SK-N-SH (cell line): ENCODE measurements around the gene TFR2.

Experiments
- CHD2 ChIP-seq: fragments of 150-350 bp; IDR thresholded peaks from 2 replicates; pipeline ENCODE4 v1.6.1; 2018; ENCODE audit warnings: low read length; ENCODE audit not compliant: partially characterized antibody
- EZH2phosphoT487 ChIP-seq: fragments of 200-600 bp; sonication (generic); IDR thresholded peaks from 2 replicates; pipeline ENCODE4 v1.6.1; 2017; ENCODE audit warnings: low read depth, mixed run types, mild to moderate bottlenecking, antibody characterized with exemption, moderate library complexity, borderline replicate concordance
- GABPA ChIP-seq: IDR thresholded peaks from 2 replicates; pipeline ENCODE4 v1.4.0; 2012; ENCODE audit warnings: low read depth, mild to moderate bottlenecking
- POLR2AphosphoS5 ChIP-seq: IDR thresholded peaks from 2 replicates; pipeline ENCODE4 v1.6.1; 2012; ENCODE audit warnings: low read depth, low read length
- RAD21 ChIP-seq: IDR thresholded peaks from 2 replicates; pipeline ENCODE4 v1.6.1; 2012; ENCODE audit warnings: mild to moderate bottlenecking, low read length
- RFX5 ChIP-seq: IDR thresholded peaks from 2 replicates; pipeline ENCODE4 v1.6.1; 2012; ENCODE audit warnings: mild to moderate bottlenecking, improper control_type of control experiment, low read length
- TCF12 ChIP-seq: IDR thresholded peaks from 2 replicates; pipeline ENCODE4 v1.4.0; 2012
- TF ChIP-seq, protein P1 (sequence below): fragments of 200-600 bp; sonication (generic); IDR thresholded peaks from 2 replicates; pipeline ENCODE4 v1.6.1; 2017; ENCODE audit warnings: antibody characterized with exemption, mild to moderate bottlenecking, moderate library complexity

GRCh38 chr7:100612730-100613390 is 28.5 kb downstream of the TFR2 start:
- TF ChIP-seq GABPA (no peak), EZH2phosphoT487 (no peak), RAD21 (peak; percentile 60), TCF12 (no peak), POLR2AphosphoS5 (no peak), CHD2 (no peak), RFX5 (no peak)
- TF ChIP-seq, protein P1, sequence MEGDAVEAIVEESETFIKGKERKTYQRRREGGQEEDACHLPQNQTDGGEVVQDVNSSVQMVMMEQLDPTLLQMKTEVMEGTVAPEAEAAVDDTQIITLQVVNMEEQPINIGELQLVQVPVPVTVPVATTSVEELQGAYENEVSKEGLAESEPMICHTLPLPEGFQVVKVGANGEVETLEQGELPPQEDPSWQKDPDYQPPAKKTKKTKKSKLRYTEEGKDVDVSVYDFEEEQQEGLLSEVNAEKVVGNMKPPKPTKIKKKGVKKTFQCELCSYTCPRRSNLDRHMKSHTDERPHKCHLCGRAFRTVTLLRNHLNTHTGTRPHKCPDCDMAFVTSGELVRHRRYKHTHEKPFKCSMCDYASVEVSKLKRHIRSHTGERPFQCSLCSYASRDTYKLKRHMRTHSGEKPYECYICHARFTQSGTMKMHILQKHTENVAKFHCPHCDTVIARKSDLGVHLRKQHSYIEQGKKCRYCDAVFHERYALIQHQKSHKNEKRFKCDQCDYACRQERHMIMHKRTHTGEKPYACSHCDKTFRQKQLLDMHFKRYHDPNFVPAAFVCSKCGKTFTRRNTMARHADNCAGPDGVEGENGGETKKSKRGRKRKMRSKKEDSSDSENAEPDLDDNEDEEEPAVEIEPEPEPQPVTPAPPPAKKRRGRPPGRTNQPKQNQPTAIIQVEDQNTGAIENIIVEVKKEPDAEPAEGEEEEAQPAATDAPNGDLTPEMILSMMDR = peak; percentile 39
